ENCODE results near the gene RAB20.

DNA sequence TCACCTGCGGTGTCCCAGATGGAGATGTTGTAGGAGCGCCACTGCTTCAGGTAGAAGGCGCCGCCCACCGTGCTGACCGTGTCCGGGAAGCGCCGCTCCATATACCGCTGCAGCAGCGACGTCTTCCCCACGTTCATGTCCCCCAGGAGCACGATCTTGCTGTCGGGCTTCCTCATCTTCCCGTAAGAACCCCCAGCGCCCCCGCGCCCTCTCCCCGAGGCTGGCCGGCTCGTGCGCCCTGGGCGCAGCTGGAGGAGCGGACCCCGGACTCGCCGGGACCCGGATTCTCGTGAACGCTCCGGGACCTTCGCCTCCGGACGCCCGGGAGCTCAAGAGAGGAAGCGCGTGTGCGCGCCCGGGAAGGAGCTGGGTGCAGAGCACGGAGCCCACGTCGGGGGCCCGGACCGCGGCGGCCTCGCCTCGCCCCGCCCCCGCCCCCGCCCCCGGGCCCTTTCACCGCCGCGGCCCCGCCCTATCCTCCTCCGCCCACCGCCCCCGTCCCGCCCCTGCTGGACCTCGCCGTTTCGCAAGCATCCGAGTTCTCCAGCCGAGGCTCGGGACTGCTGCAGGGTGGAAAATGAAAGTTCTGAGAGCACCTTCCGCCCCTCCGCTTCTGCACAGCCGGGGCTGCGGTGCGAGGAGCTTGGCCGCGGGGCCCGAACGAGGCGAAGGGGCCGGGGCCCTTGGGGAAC, at the start of gene RAB20:
- TF ChIP-seq, protein P1, sequence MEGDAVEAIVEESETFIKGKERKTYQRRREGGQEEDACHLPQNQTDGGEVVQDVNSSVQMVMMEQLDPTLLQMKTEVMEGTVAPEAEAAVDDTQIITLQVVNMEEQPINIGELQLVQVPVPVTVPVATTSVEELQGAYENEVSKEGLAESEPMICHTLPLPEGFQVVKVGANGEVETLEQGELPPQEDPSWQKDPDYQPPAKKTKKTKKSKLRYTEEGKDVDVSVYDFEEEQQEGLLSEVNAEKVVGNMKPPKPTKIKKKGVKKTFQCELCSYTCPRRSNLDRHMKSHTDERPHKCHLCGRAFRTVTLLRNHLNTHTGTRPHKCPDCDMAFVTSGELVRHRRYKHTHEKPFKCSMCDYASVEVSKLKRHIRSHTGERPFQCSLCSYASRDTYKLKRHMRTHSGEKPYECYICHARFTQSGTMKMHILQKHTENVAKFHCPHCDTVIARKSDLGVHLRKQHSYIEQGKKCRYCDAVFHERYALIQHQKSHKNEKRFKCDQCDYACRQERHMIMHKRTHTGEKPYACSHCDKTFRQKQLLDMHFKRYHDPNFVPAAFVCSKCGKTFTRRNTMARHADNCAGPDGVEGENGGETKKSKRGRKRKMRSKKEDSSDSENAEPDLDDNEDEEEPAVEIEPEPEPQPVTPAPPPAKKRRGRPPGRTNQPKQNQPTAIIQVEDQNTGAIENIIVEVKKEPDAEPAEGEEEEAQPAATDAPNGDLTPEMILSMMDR (conservative IDR thresholded peaks at IDR 0.05; ENCODE audit: low read depth, low read length), result no peak
- TF ChIP-seq EZH2 (IDR thresholded peaks at IDR 0.05; ENCODE audit: borderline replicate concordance, low read depth, low read length, poor library complexity, severe bottlenecking), result no peak
